Measurements from ENCODE around the gene EDA2R.

DNA sequence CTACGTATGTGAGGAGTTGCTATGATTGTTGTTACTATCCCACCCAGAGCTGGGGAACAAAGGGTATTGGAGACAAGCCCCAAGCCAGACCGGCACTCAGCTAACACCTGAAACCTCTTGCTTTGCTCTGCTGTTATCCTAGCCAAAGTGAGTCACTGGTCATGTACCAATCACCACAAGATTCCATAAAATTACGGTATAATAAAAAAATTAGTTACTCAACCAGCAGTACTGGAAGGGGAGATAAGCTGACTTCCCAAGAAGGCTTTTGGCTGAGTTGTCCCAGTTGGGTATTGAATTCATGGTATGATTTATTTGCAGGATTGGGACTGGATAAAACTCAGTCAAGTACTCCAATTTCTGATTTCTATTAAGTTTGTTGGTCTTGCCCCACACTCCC lies 5.3 kb downstream of the EDA2R start:
- TF ChIP-seq, protein P1, sequence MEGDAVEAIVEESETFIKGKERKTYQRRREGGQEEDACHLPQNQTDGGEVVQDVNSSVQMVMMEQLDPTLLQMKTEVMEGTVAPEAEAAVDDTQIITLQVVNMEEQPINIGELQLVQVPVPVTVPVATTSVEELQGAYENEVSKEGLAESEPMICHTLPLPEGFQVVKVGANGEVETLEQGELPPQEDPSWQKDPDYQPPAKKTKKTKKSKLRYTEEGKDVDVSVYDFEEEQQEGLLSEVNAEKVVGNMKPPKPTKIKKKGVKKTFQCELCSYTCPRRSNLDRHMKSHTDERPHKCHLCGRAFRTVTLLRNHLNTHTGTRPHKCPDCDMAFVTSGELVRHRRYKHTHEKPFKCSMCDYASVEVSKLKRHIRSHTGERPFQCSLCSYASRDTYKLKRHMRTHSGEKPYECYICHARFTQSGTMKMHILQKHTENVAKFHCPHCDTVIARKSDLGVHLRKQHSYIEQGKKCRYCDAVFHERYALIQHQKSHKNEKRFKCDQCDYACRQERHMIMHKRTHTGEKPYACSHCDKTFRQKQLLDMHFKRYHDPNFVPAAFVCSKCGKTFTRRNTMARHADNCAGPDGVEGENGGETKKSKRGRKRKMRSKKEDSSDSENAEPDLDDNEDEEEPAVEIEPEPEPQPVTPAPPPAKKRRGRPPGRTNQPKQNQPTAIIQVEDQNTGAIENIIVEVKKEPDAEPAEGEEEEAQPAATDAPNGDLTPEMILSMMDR (IDR thresholded peaks at IDR 0.05) = no peak
- no peak for TF ChIP-seq POLR2AphosphoS5 (IDR thresholded peaks at IDR 0.05; ENCODE audit: insufficient read depth in 1 of 2, low read depth in 1 of 2)

Measured in vagina (tissue), 2 donors.